Activated T-cell treated with anti-CD3 and anti-CD28 coated beads, Interleukin-2, amount 50 U/mL, for 72 hours (primary cell): ENCODE data around the gene IFNK. TPM values are rescaled to one million over a fixed set of nuclear protein-coding genes. Genes with fewer than 3 reads are reported as not detected.

Experiments
- ATAC-seq, 2 donors: fragments of 150-1000 bp; cut with Tn5 transposase; replicated peaks in 1 of 2; 2 replicates each; pipeline ENCODE4 v1.10.0; 2021; ENCODE audit warnings: moderate library complexity in 2 of 2, mild to moderate bottlenecking in 1 of 2
- DNase-seq, 2 donors: peaks; one replicate each; pipeline ENCODE4 v3.0.0; 2021 to 2022; ENCODE audit warnings: mixed read lengths in 1 of 2
- H3K27ac Mint-ChIP-seq: one replicate; pipeline ENCODE4 v1.8.0; 2022; ENCODE audit warnings: mild to moderate bottlenecking, moderate library complexity, mixed read lengths
- H3K27me3 Mint-ChIP-seq: one replicate; pipeline ENCODE4 v1.8.0; 2022; ENCODE audit warnings: low read depth, mixed read lengths
- H3K36me3 Mint-ChIP-seq, 2 donors: one replicate each; pipeline ENCODE4 v1.8.0; 2022; ENCODE audit warnings: mixed read lengths in 2 of 2, mild to moderate bottlenecking in 1 of 2; ENCODE audit not compliant: insufficient read depth in 2 of 2
- H3K4me1 Mint-ChIP-seq: one replicate; pipeline ENCODE4 v1.8.0; 2022; ENCODE audit warnings: low read depth, mixed read lengths
- H3K4me3 Mint-ChIP-seq, 2 donors: one replicate each; pipeline ENCODE4 v1.8.0; 2022; ENCODE audit warnings: mild to moderate bottlenecking in 2 of 2, mixed read lengths in 2 of 2, moderate library complexity in 2 of 2
- H3K9me3 Mint-ChIP-seq, 2 donors: one replicate each; pipeline ENCODE4 v1.8.0; 2022; ENCODE audit warnings: mixed read lengths in 2 of 2
- total RNA-seq, 2 donors: library from RNA; stranded (reverse); gene quantifications; one replicate each; pipeline ENCODE4 v1.2.3, GENCODE V29; 2022

IFNK gene
- total RNA-seq, 2 donors from 2014 or later = not detected

DNA sequence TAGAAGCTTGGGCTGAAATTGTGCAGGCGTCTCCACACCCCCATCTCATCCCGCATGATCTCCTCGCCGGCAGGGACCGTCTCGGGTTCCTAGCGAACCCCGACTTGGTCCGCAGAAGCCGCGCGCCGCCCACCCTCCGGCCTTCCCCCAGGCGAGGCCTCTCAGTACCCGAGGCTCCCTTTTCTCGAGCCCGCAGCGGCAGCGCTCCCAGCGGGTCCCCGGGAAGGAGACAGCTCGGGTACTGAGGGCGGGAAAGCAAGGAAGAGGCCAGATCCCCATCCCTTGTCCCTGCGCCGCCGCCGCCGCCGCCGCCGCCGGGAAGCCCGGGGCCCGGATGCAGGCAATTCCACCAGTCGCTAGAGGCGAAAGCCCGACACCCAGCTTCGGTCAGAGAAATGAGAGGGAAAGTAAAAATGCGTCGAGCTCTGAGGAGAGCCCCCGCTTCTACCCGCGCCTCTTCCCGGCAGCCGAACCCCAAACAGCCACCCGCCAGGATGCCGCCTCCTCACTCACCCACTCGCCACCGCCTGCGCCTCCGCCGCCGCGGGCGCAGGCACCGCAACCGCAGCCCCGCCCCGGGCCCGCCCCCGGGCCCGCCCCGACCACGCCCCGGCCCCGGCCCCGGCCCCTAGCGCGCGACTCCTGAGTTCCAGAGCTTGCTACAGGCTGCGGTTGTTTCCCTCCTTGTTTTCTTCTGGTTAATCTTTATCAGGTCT, 49.0 kb downstream of the IFNK start, which contains the start of gene C9orf72:
Gene C9orf72, minus strand, starts transcription at position 564 of the 716 bp plus-strand sequence. CDS start 6,361 bp downstream, outside the sequence.
- peak; percentile 91 to 92 for DNase-seq
- Mint-ChIP-seq H3K36me3 (peaks cover 9 to 12% of the 10 kb centered on the region in 2 donors), H3K27ac (peak within 1 kb of the TSS; percentile 100), H3K27me3 (no peaks in the 10 kb centered on the region), H3K9me3 (peaks cover 2% of the 10 kb centered on the region in 2 donors), H3K4me1 (peaks cover 24% of the 10 kb centered on the region), H3K4me3 (peak within 1 kb of the TSS; percentile 95 to 99)
- ATAC-seq = peak; percentile 74 to 75

DNA sequence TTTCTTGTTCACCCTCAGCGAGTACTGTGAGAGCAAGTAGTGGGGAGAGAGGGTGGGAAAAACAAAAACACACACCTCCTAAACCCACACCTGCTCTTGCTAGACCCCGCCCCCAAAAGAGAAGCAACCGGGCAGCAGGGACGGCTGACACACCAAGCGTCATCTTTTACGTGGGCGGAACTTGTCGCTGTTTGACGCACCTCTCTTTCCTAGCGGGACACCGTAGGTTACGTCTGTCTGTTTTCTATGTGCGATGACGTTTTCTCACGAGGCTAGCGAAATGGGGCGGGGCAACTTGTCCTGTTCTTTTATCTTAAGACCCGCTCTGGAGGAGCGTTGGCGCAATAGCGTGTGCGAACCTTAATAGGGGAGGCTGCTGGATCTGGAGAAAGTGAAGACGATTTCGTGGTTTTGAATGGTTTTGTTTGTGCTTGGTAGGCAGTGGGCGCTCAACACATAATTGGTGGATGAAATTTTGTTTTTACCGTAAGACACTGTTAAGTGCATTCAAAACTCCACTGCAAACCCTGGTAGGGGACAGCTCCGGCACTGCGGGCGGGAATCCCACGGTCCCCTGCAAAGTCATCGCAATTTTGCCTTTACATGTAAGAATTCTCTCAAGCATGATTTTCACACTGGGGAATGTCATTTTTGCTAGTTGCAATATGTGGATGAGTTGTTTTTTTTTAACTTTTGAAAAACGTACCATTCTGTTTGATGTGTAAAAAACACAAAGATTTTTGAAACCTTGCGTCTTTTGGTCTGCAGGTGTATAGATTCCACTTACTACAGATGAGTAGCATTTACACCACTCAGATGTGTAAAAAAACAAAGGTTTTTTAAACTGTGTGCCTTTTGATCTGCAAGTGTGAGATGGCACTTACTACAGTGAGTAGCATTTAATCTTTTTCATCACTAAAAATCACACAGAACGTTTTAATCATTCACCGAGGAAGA, 49.8 kb downstream of the IFNK start:
- peaks cover 5 to 9% of the 10 kb centered on the region in 2 donors for H3K9me3 Mint-ChIP-seq
- H3K4me1 Mint-ChIP-seq = peaks cover 24% of the 10 kb centered on the region
- ATAC-seq = peak; percentile 78 to 83
- peaks cover 11 to 13% of the 10 kb centered on the region in 2 donors for H3K36me3 Mint-ChIP-seq
- no peaks in the 10 kb centered on the region for H3K27me3 Mint-ChIP-seq
- H3K27ac Mint-ChIP-seq = peak overlapping the region; percentile 100
- peak overlapping the region; percentile 95 to 99 for H3K4me3 Mint-ChIP-seq
- DNase-seq = peak; percentile 94 to 97

Other genes with a start within 250 kb of the IFNK start
- gene EQTN, start 227.1 kb upstream of the IFNK start, total RNA-seq = not detected
- gene MOB3B, start 5.5 kb downstream of the IFNK start, total RNA-seq = 1 to 10 TPM; 1.3 to 1.6 TPM
- gene C9orf72, start 49.2 kb downstream of the IFNK start, total RNA-seq = 10 to 100 TPM; 11.5 to 21.3 TPM